Common myeloid progenitor, CD34-positive (primary cell): ENCODE measurements around the gene BDNF.

Experiments
- CTCF ChIA-PET: fragments of 350-600 bp; sonication (Branson Sonifier 250); formaldehyde crosslinking; loops from one replicate; lab custom pipeline; 2021; ENCODE audit warnings: antibody characterized with exemption; lab: Charles Lee
- POLR2A ChIA-PET: fragments of 350-600 bp; sonication (Branson Sonifier 250); formaldehyde crosslinking; loops from one replicate; lab custom pipeline; 2021; ENCODE audit warnings: antibody characterized with exemption; lab: Charles Lee
- DNase-seq, 3 donors: peaks; one replicate each; pipeline versions ENCODE4 v3.0.0 to v3.0.0-alpha.2; 2013
- H3K27ac ChIP-seq, 2 experiments: 1 replicate in 1 of 2; 2 replicates in 1 of 2; pipeline ENCODE4 v1.7.0; 2013; ENCODE audit warnings: inconsistent platforms in 2 of 2, low read length in 2 of 2, mild to moderate bottlenecking in 2 of 2, low read depth in 1 of 2, moderate library complexity in 1 of 2; ENCODE audit not compliant: severe bottlenecking in 2 of 2, insufficient read depth in 1 of 2, poor library complexity in 1 of 2
- H3K27me3 ChIP-seq, 5 experiments: replicated peaks in 2 of 5; 1 replicate in 3 of 5; 2 replicates in 2 of 5; pipeline versions ENCODE4 v1.6.1 to v1.7.0; 2013; ENCODE audit warnings: low read length in 4 of 5, mild to moderate bottlenecking in 2 of 5, moderate library complexity in 2 of 5, inconsistent platforms in 1 of 5; ENCODE audit not compliant: insufficient read depth in 5 of 5, control insufficient read depth in 4 of 5
- H3K36me3 ChIP-seq, 4 experiments: 1 replicate in 2 of 4; 2 replicates in 2 of 4; pipeline versions ENCODE4 v1.6.1 to v1.7.0; 2013; ENCODE audit warnings: low read length in 3 of 4, control low read depth in 1 of 4, mild to moderate bottlenecking in 1 of 4; ENCODE audit not compliant: control insufficient read depth in 4 of 4, insufficient read depth in 4 of 4
- H3K4me1 ChIP-seq, 4 experiments: 1 replicate in 3 of 4; 2 replicates in 1 of 4; pipeline versions ENCODE4 v1.6.1 to v1.7.1; 2013; ENCODE audit warnings: low read length in 3 of 4, mild to moderate bottlenecking in 3 of 4, control low read depth in 1 of 4, inconsistent platforms in 1 of 4, moderate library complexity in 1 of 4; ENCODE audit not compliant: control insufficient read depth in 4 of 4, insufficient read depth in 4 of 4; ENCODE audit errors: control extremely low read depth in 1 of 4
- H3K4me3 ChIP-seq, 7 experiments: 1 replicate in 4 of 7; 2 replicates in 3 of 7; pipeline versions ENCODE4 v1.5.1 to v1.7.0; 2013; ENCODE audit warnings: mild to moderate bottlenecking in 7 of 7, low read length in 6 of 7, moderate library complexity in 6 of 7, inconsistent platforms in 2 of 7, low read depth in 2 of 7, control low read depth in 1 of 7; ENCODE audit not compliant: insufficient read depth in 4 of 7, control insufficient read depth in 1 of 7; ENCODE audit errors: extremely low read depth in 1 of 7
- H3K9me3 ChIP-seq, 5 experiments: 1 replicate in 4 of 5; 2 replicates in 1 of 5; pipeline versions ENCODE4 v1.6.1 to v1.7.1; 2013; ENCODE audit warnings: low read length in 4 of 5, mild to moderate bottlenecking in 2 of 5, inconsistent platforms in 1 of 5, low read depth in 1 of 5, moderate library complexity in 1 of 5; ENCODE audit not compliant: control insufficient read depth in 4 of 5, insufficient read depth in 2 of 5; ENCODE audit errors: control extremely low read depth in 1 of 5
- WGBS: methylation state at CpG from one replicate; pipeline ENCODE4 v1.1.5; 2013; ENCODE audit not compliant: insufficient coverage; 5-methylcytosine and 5-hydroxymethylcytosine counted together

BDNF gene

DNA sequence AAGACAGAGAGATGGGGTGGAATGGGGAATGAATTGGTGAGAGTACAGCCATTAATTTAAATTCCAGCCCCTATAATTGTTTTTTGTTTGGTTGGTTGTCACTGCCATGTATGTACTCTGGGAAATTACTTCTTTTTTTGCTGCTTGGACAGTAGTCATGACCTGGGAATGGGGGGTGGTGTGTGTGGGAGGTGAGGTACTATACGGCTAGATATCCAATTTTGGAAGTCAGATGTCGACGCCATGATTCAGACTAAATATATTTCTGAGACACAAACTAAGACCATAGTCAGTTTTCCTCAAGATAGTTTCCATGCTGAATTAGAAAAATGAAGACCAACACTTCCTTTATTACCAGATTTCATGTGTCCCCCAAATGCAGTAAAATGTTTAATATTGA is 7.4 kb upstream of the BDNF start:
- H3K4me3 ChIP-seq = no peak overlapping the region
- H3K27ac ChIP-seq = no peak overlapping the region
- CTCF ChIA-PET = no interaction called here
- DNase-seq = no peak
- H3K27me3 ChIP-seq = peaks cover 7 to 63% (median 17%) of the 10 kb centered on the region in 5 experiments
- no peaks in the 10 kb centered on the region for H3K9me3 ChIP-seq
- no peaks in the 10 kb centered on the region for H3K4me1 ChIP-seq
- 100% methylated on average over 2 of the region's 3 CpGs for WGBS
- POLR2A ChIA-PET = no interaction called here
- H3K36me3 ChIP-seq = no peaks in the 10 kb centered on the region

DNA sequence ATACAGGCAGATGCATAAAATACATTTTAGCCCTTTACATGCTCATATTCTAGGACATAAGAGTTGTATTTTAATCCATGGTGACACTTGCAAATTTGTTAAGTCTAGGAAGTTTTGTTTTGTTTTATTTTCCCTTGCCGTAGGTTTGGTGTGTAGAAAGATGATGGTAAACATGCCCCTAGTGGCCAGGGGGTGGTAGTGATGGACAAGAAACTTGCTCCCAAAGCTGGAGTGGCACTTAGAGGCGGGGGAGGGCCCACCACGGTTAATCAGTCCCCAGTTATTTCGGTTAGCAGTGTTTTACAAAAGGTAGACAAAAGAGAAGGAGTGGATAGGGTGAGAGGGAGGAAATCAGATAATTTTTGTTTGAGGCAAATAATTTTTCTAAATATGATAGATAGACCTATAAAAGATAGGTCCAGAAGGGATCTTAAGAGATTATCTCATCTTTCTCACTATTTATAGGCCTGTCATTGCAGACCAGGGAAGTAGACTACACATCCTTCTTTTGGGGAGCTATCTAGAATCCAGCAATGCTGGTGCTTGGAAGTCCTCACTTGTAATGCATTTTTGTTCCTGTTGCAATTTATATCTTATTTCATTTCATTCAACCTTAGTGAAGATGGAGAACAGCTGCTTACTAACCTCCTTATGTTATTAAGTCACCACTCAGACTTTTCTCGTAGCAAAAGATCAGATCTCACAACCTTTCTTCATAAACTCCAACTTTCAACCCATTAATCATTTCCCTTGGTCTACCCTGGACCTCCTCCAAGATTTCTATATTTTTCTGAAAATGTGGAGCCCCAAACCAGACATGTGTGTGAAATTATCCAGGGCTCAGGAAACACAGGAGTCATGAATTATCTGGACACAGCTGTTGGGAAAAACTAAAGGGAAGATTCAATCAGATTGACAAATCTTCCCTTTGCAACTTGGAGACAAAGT is 5.9 kb upstream of the BDNF start:
- Histone ChIP-seq H3K4me1 (peaks cover 0 to 6% (median 5%) of the 10 kb centered on the region in 4 experiments), H3K9me3 (no peaks in the 10 kb centered on the region), H3K27me3 (peaks cover 11 to 72% (median 26%) of the 10 kb centered on the region in 5 experiments), H3K4me3 (no peak overlapping the region), H3K27ac (no peak overlapping the region), H3K36me3 (no peaks in the 10 kb centered on the region)
- POLR2A ChIA-PET = no interaction called here
- 26% methylated on average over 5 of the region's 5 CpGs for WGBS
- CTCF ChIA-PET = interaction anchor here (1.1 kb wide), 1 partner anchor 11 kb away, joined by 3 read pairs; no protein-coding TSS in a partner anchor
- peak in 2 of 3 donors; percentile 42 to 45 for DNase-seq

DNA sequence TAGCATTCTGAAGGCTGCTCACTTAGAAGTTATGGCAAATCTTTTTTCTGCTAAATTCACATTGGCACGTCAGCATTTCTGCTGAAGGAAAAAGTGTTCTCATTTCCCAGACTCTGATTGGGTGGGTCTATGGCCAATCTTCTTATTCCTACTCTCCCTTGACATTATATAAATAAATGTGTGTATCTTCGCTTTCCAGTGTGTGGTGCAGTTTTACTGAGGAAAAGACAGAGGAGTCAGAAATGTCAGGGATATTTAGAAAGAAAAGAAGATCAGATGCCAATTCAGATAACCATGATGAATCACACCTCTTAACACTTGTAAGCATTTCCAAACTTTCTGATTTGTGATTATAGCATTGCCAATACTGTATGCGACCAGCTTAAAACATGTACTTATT is 3.2 kb upstream of the BDNF start:
- no peak overlapping the region for H3K27ac ChIP-seq
- CTCF ChIA-PET = interaction anchor here (0.7 to 1.6 kb wide), 4 partner anchors 8 to 41 kb away, joined by 3 to 4 read pairs (median 3); no protein-coding TSS in a partner anchor
- DNase-seq = no peak
- no peaks in the 10 kb centered on the region for H3K36me3 ChIP-seq
- H3K27me3 ChIP-seq = peaks cover 19 to 80% (median 34%) of the 10 kb centered on the region in 5 experiments
- POLR2A ChIA-PET = no interaction called here
- WGBS = no CpG with 5 or more reads among the region's 3 CpGs
- no peaks in the 10 kb centered on the region for H3K9me3 ChIP-seq
- H3K4me3 ChIP-seq = no peak overlapping the region
- H3K4me1 ChIP-seq = peaks cover 0 to 29% (median 26%) of the 10 kb centered on the region in 4 experiments

DNA sequence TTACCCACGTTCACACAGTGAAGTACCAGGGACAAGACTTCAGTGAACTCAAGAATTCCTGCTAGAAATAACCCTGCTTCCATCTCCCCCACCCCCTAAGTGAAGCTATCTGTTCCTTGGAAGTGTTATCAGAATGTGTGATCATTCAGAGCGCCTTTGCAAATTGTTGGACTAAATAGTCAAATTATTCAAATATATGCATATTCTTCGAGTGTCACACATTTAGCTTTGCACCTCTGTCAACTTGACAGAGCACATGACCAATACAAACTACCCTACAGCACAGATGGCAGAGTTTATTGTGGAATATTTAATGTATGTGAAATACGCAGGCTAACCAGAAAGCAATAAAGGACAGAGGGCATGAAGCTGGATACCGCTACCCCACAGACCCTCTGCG is 2.6 kb upstream of the BDNF start:
- H3K36me3 ChIP-seq = no peaks in the 10 kb centered on the region
- no CpG with 5 or more reads among the region's 6 CpGs for WGBS
- ChIA-PET CTCF (interaction anchor here (0.9 to 1.6 kb wide), 4 partner anchors 9 to 827 kb away, joined by 3 to 4 read pairs (median 4); no protein-coding TSS in a partner anchor), POLR2A (no interaction called here)
- no peaks in the 10 kb centered on the region for H3K9me3 ChIP-seq
- no peak overlapping the region for H3K27ac ChIP-seq
- no peak overlapping the region for H3K4me3 ChIP-seq
- DNase-seq = no peak
- peaks cover 22 to 85% (median 34%) of the 10 kb centered on the region in 5 experiments for H3K27me3 ChIP-seq
- peaks cover 0 to 29% (median 26%) of the 10 kb centered on the region in 4 experiments for H3K4me1 ChIP-seq

DNA sequence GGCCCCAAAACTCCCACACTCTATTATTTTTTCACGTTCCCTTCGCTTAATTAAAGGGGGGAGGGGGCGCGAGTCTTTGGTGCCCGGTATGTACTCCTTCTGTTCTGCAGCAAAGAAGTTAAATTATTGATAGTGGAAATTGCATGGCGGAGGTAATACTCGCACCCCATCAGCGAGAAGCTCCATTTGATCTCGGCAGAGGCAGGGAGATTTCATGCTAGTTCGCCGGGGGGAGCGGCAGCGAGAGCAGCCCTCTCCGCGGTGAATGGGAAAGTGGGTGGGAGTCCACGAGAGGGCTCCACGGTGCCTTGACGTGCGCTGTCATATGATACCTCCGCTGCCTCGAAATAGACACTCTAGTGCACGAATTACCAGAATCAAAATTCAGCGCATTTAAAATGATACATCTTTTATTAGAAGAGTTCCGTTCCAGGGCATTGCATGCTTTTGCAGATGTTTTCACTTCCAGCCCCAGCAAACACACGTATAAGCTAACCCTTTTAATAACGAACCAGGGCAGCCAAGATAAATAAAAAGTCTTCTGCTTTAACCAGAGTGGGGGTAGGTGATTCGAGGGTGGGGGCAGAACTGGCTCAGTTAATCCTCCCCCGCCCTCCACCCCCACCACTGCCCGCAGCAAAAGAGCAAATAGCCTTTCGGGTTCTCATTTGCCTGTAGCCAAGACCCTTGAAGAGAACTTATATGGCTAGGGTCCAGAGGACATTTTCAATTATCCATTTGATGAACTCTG is 1.3 kb upstream of the BDNF start:
- no peaks in the 10 kb centered on the region for H3K9me3 ChIP-seq
- peaks cover 0 to 29% (median 26%) of the 10 kb centered on the region in 4 experiments for H3K4me1 ChIP-seq
- POLR2A ChIA-PET = no interaction called here
- no peak overlapping the region for H3K27ac ChIP-seq
- no peaks in the 10 kb centered on the region for H3K36me3 ChIP-seq
- H3K4me3 ChIP-seq = peak overlapping the region in 6 of 7 experiments; percentile 13 to 66 (median 51)
- CTCF ChIA-PET = interaction anchor here (0.9 kb wide), 1 partner anchor 828 kb away, joined by 4 read pairs; no protein-coding TSS in a partner anchor
- H3K27me3 ChIP-seq = peaks cover 28 to 88% (median 40%) of the 10 kb centered on the region in 5 experiments
- peak in 2 of 3 donors; percentile 19 to 26 for DNase-seq
- under 1% methylated on average over 20 of the region's 30 CpGs for WGBS

DNA sequence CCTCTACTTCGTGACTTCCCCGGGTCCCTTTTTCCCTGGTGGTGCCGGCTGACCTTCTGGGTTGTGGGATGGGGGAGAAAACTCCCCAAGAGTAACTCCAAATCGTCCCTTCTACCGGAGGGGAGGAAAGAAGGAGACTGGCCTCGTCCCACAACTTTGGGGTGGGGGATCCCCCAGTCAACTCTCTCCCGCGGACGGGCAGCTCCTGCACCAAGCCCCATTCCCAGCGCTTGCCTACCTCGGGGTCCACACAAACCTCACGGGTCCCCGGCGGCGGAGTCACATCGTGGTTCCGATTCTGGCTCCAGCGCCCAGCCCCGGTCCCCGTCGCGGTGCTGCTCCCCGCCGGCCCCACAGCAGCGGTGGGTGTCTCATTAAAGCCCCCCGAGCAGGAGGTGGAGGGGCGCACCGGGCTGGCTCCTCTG is 317 bp downstream of the BDNF start:
- ChIA-PET POLR2A (no interaction called here), CTCF (interaction anchor here (1.3 to 2.7 kb wide), 4 partner anchors 9 to 830 kb away, joined by 5 to 44 read pairs (median 6); no protein-coding TSS in a partner anchor)
- Histone ChIP-seq H3K4me3 (peak overlapping the region; percentile 5 to 63 (median 47)), H3K27ac (no peak overlapping the region), H3K9me3 (no peaks in the 10 kb centered on the region), H3K27me3 (peaks cover 29 to 91% (median 44%) of the 10 kb centered on the region in 5 experiments), H3K4me1 (peaks cover 0 to 29% (median 26%) of the 10 kb centered on the region in 4 experiments), H3K36me3 (no peaks in the 10 kb centered on the region)
- no peak for DNase-seq
- WGBS = 0% methylated on average over 18 of the region's 28 CpGs
